ENCODE data around the gene NKX1-2.
A peak's percentile ranks its signal among the peaks of the same experiment; 100 is the strongest.

Gene NKX1-2

DNA sequence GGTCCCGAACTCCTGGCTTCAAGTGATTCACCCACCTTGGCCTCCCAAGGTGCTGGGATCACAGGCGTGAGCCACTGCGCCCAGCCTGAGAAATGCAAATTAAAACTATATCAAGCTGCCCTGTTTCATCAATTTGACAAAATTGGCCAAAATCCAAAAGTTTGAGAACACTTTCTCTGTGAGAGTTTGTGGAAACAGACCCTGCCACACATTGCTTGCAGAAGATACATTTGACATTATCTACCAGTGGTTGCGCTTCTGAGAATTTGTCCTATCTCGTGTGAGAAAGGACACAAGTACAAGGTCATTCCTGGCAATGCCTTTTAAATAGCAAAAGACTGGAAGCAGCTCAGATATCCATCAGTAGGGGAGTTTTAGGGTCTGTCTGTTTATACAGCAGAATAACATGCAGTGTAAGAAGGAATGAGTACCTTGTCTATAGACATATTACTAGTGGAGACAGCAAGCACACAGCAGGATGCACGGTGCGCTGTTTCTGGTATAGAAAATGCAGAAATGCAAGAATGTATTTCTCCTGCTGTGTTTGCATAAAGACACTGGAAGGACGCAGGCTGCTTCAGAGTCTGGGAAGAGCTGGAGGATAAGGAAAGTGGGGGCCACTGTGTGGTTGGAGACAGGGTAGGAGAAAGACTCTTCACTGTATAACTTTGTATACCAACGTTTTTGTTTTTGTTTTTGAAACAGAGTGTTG lies 16.1 kb upstream of the NKX1-2 start:
- 0 out of 2 replicates have a peak, but pooled peaks cover 3% of the 10 kb centered on the region for H3F3A ChIP-seq (ENCODE audit: insufficient read depth, low read length)
- TF ChIP-seq EZH2 (IDR thresholded peaks at IDR 0.05; ENCODE audit: borderline replicate concordance, low read length): no peak
- TF ChIP-seq, protein P1, sequence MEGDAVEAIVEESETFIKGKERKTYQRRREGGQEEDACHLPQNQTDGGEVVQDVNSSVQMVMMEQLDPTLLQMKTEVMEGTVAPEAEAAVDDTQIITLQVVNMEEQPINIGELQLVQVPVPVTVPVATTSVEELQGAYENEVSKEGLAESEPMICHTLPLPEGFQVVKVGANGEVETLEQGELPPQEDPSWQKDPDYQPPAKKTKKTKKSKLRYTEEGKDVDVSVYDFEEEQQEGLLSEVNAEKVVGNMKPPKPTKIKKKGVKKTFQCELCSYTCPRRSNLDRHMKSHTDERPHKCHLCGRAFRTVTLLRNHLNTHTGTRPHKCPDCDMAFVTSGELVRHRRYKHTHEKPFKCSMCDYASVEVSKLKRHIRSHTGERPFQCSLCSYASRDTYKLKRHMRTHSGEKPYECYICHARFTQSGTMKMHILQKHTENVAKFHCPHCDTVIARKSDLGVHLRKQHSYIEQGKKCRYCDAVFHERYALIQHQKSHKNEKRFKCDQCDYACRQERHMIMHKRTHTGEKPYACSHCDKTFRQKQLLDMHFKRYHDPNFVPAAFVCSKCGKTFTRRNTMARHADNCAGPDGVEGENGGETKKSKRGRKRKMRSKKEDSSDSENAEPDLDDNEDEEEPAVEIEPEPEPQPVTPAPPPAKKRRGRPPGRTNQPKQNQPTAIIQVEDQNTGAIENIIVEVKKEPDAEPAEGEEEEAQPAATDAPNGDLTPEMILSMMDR (IDR thresholded peaks at IDR 0.05; ENCODE audit: low read length): no peak
- H2AFZ ChIP-seq (ENCODE audit: low read length): no peak overlapping the region
- no peaks in the 10 kb centered on the region for H3K27me3 ChIP-seq (ENCODE audit: insufficient read depth, low read length)
- peak overlapping the region; percentile 46; the same call in 1 of the 2 replicates for H3K9ac ChIP-seq (ENCODE audit: low read length)
- no peaks in the 10 kb centered on the region for H3K9me3 ChIP-seq (ENCODE audit: low read length)
- H3K9me2 ChIP-seq (ENCODE audit: low read depth, low read length): no peaks in the 10 kb centered on the region
- peaks cover 48% of the 10 kb centered on the region for H3K4me1 ChIP-seq (ENCODE audit: insufficient read depth, low read length, severe bottlenecking)
- peak overlapping the region; percentile 32 for H3K4me3 ChIP-seq (ENCODE audit: low read depth, low read length, poor library complexity, severe bottlenecking)
- H4K20me1 ChIP-seq (ENCODE audit: insufficient read depth, low read length): no peaks in the 10 kb centered on the region
- H3K27ac ChIP-seq (ENCODE audit: low read depth, low read length, poor library complexity, severe bottlenecking): peak overlapping the region; percentile 84
- no peaks in the 10 kb centered on the region; the same call in 1 of the 2 replicates for H3K36me3 ChIP-seq (ENCODE audit: insufficient read depth, low read length)
- H3K79me2 ChIP-seq (ENCODE audit: insufficient read depth, low read length): no peaks in the 10 kb centered on the region
- peak overlapping the region; percentile 48 for H3K4me2 ChIP-seq (ENCODE audit: low read length)

DNA sequence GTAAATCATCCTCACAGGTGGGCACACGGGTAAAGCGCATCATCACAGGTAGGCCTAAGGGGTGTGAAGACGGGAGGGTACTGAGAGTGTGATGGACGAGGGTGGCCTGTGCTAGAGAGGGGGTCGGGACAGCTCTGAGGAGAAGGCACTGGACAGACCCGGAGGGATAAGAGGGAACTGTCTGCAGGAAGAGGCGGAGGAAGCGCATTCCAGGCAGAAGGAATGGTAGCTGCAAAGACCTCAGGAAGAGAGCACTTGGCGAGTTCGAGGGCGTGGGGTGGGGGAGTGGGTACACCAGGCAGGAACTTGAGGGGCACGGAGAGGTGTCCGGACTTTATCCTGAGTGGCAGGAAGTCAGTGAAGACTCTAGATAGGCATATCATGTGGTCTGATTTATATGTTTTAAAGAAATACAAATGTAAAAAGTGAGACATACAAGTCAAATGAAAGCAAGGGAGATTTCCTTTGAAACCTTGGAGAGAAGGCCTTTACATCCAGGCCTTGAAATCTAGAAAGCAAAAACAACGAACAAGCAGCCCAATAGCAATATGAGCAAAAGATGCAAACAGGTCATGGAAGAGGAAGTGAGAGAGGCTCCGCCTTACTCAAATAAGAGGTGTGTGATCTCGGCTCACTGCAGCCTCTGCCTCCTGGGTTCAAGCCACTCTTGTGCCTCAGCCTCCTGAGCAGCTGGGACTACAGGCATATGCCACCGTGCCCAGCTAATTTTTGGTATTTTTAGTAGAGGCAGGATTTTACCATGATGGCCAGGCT lies 15.4 kb upstream of the NKX1-2 start:
- H3K9me3 ChIP-seq (ENCODE audit: low read length): no peaks in the 10 kb centered on the region
- H3K9ac ChIP-seq (ENCODE audit: low read length): peak overlapping the region; percentile 46; the same call in 1 of the 2 replicates
- H3F3A ChIP-seq (ENCODE audit: insufficient read depth, low read length): 0 out of 2 replicates have a peak, but pooled peaks cover 3% of the 10 kb centered on the region
- peaks cover 48% of the 10 kb centered on the region for H3K4me1 ChIP-seq (ENCODE audit: insufficient read depth, low read length, severe bottlenecking)
- no peak for TF ChIP-seq EZH2 (IDR thresholded peaks at IDR 0.05; ENCODE audit: borderline replicate concordance, low read length)
- TF ChIP-seq, protein P1 (IDR thresholded peaks at IDR 0.05; ENCODE audit: low read length): no peak
- H3K4me2 ChIP-seq (ENCODE audit: low read length): peak overlapping the region; percentile 48
- H3K9me2 ChIP-seq (ENCODE audit: low read depth, low read length): no peaks in the 10 kb centered on the region
- no peaks in the 10 kb centered on the region for H3K27me3 ChIP-seq (ENCODE audit: insufficient read depth, low read length)
- H2AFZ ChIP-seq (ENCODE audit: low read length): no peak overlapping the region
- no peaks in the 10 kb centered on the region for H3K79me2 ChIP-seq (ENCODE audit: insufficient read depth, low read length)
- H4K20me1 ChIP-seq (ENCODE audit: insufficient read depth, low read length): no peaks in the 10 kb centered on the region
- H3K36me3 ChIP-seq (ENCODE audit: insufficient read depth, low read length): no peaks in the 10 kb centered on the region; the same call in 1 of the 2 replicates
- H3K27ac ChIP-seq (ENCODE audit: low read depth, low read length, poor library complexity, severe bottlenecking): peak overlapping the region; percentile 84
- peak overlapping the region; percentile 32 for H3K4me3 ChIP-seq (ENCODE audit: low read depth, low read length, poor library complexity, severe bottlenecking)

DNA sequence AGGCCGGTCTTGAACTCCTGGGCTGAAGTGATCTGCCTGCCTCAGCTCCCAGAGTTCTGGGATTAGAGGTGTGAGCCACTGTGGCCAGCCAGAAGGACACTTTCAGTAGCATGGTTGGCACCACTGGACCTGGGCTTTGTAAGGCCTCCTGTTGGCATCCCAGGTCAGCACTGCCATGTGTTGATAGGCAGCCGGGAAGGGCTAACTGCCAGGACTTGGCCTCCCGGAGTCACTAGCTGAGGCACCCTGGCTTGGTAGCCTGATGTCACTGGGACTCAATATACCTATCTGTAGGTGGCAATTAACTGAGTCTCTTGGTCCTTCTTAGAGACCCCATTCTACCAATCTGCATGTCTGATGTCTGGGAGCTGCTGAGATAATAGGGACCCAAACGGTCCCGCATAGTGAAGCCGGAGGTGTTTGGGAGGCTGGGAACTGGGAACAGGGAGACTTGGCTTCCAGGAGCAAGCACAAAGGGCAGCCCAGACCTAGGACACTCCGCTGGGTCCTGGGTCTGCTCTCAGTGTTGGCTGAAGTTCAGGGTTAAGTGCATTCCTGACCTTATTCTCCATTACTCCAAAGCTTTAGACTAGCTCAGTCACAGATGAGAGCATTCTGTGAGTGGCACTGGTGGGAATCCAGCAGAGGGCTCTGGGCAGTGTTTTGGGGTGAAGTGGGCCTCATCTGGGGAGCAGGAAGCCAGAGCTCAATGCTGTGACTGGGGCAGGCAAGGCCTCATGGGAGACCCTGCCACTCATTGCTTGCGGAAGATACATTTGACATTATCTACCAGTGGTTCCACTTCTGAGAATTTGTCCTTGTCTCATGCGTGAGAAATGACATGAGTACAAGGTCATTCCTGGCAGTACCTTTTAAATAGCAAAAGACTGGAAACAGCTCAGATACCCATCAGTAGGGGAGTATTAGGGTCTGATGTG lies 14.5 kb upstream of the NKX1-2 start:
- no peaks in the 10 kb centered on the region for H4K20me1 ChIP-seq (ENCODE audit: insufficient read depth, low read length)
- no peaks in the 10 kb centered on the region for H3K9me3 ChIP-seq (ENCODE audit: low read length)
- no peaks in the 10 kb centered on the region for H3K27me3 ChIP-seq (ENCODE audit: insufficient read depth, low read length)
- H3K9ac ChIP-seq (ENCODE audit: low read length): peak overlapping the region; percentile 21; the same call in 1 of the 2 replicates
- peak overlapping the region; percentile 48; the same call in 1 of the 2 replicates for H3K4me2 ChIP-seq (ENCODE audit: low read length)
- peak overlapping the region; percentile 32 for H3K4me3 ChIP-seq (ENCODE audit: low read depth, low read length, poor library complexity, severe bottlenecking)
- peak overlapping the region; percentile 84 for H3K27ac ChIP-seq (ENCODE audit: low read depth, low read length, poor library complexity, severe bottlenecking)
- 0 out of 2 replicates have a peak, but pooled peaks cover 3% of the 10 kb centered on the region for H3F3A ChIP-seq (ENCODE audit: insufficient read depth, low read length)
- H3K9me2 ChIP-seq (ENCODE audit: low read depth, low read length): no peaks in the 10 kb centered on the region
- no peaks in the 10 kb centered on the region; the same call in 1 of the 2 replicates for H3K36me3 ChIP-seq (ENCODE audit: insufficient read depth, low read length)
- H2AFZ ChIP-seq (ENCODE audit: low read length): no peak overlapping the region
- H3K4me1 ChIP-seq (ENCODE audit: insufficient read depth, low read length, severe bottlenecking): peaks cover 48% of the 10 kb centered on the region
- TF ChIP-seq EZH2 (IDR thresholded peaks at IDR 0.05; ENCODE audit: borderline replicate concordance, low read length): no peak
- TF ChIP-seq, protein P1 (IDR thresholded peaks at IDR 0.05; ENCODE audit: low read length): no peak
- no peaks in the 10 kb centered on the region for H3K79me2 ChIP-seq (ENCODE audit: insufficient read depth, low read length)

Data from OCI-LY1 (cell line).